Neuronal stem cell (in vitro differentiated cells): ENCODE results near the gene THSD4.
A peak's percentile ranks its signal among the peaks of the same experiment; 100 is the strongest.

Experiments
- DNase-seq: peaks from one replicate; pipeline ENCODE4 v3.0.0-alpha.2; 2013; ENCODE audit warnings: low spot score
- H2AFZ ChIP-seq: one replicate; pipeline ENCODE4 v1.6.1; 2013; ENCODE audit warnings: mild to moderate bottlenecking, low read length, inconsistent platforms
- H2AK5ac ChIP-seq: 2 replicates; pipeline ENCODE4 v1.6.1; 2013; ENCODE audit warnings: low read depth, mild to moderate bottlenecking, inconsistent platforms, low read length, moderate library complexity, mixed read lengths
- H2BK120ac ChIP-seq: 2 replicates; pipeline ENCODE4 v1.6.1; 2013; ENCODE audit warnings: low read depth, mild to moderate bottlenecking, inconsistent platforms, low read length, moderate library complexity, mixed read lengths
- H2BK12ac ChIP-seq: one replicate; pipeline ENCODE4 v1.6.1; 2013; ENCODE audit warnings: low read length, inconsistent platforms
- H2BK15ac ChIP-seq: 2 replicates; pipeline ENCODE4 v1.6.1; 2013; ENCODE audit warnings: mild to moderate bottlenecking, low read length, inconsistent platforms, mixed read lengths
- H2BK5ac ChIP-seq: one replicate; pipeline ENCODE4 v1.6.1; 2013; ENCODE audit warnings: inconsistent platforms, mild to moderate bottlenecking, low read length, moderate library complexity
- H3K14ac ChIP-seq: one replicate; pipeline ENCODE4 v1.6.1; 2013; ENCODE audit warnings: low read length, inconsistent platforms
- H3K18ac ChIP-seq: 2 replicates; pipeline ENCODE4 v1.6.1; 2013; ENCODE audit warnings: low read length, inconsistent platforms
- H3K23ac ChIP-seq: 2 replicates; pipeline ENCODE4 v1.6.1; 2013; ENCODE audit warnings: low read depth, mild to moderate bottlenecking, mixed read lengths, low read length, inconsistent platforms; ENCODE audit not compliant: poor library complexity
- H3K27ac ChIP-seq: replicated peaks from 3 replicates; pipeline ENCODE4 v1.5.1; 2013; ENCODE audit warnings: low read length, inconsistent platforms
- H3K27me3 ChIP-seq, 3 experiments: 2 replicates each; pipeline ENCODE4 v1.6.1; 2013; ENCODE audit warnings: low read length in 3 of 3, mild to moderate bottlenecking in 2 of 3, inconsistent platforms in 1 of 3, low read depth in 1 of 3, mixed read lengths in 1 of 3, moderate library complexity in 1 of 3; ENCODE audit not compliant: control insufficient read depth in 3 of 3, insufficient read depth in 3 of 3
- H3K36me3 ChIP-seq, 2 donors: replicated peaks in 1 of 2; 2 replicates each; pipeline ENCODE4 v1.6.1; 2013; ENCODE audit warnings: low read length in 2 of 2; ENCODE audit not compliant: control insufficient read depth in 2 of 2, insufficient read depth in 2 of 2
- H3K4ac ChIP-seq: 2 replicates; pipeline ENCODE4 v1.6.1; 2013; ENCODE audit warnings: inconsistent platforms, mild to moderate bottlenecking, low read length, moderate library complexity
- H3K4me1 ChIP-seq, 2 donors: 1 replicate in 1 of 2; 2 replicates in 1 of 2; pipeline ENCODE4 v1.6.1; 2013; ENCODE audit warnings: low read length in 2 of 2, low read depth in 1 of 2; ENCODE audit not compliant: control insufficient read depth in 2 of 2, insufficient read depth in 1 of 2
- H3K4me2 ChIP-seq: one replicate; pipeline ENCODE4 v1.6.1; 2013; ENCODE audit warnings: mild to moderate bottlenecking, low read length, inconsistent platforms; ENCODE audit not compliant: insufficient read depth, poor library complexity, severe bottlenecking
- H3K4me3 ChIP-seq, 2 donors: 2 replicates each; pipeline ENCODE4 v1.5.1; 2013; ENCODE audit warnings: low read length in 2 of 2, mild to moderate bottlenecking in 2 of 2, inconsistent platforms in 1 of 2, moderate library complexity in 1 of 2
- H3K79me1 ChIP-seq: one replicate; pipeline ENCODE4 v1.6.1; 2013; ENCODE audit warnings: low read depth, mild to moderate bottlenecking, inconsistent platforms, low read length, moderate library complexity
- H3K9ac ChIP-seq: one replicate; pipeline ENCODE4 v1.6.1; 2013; ENCODE audit warnings: mild to moderate bottlenecking, low read depth, low read length, inconsistent platforms; ENCODE audit not compliant: poor library complexity
- H3K9me3 ChIP-seq, 2 donors: replicated peaks in 1 of 2; 2 replicates each; pipeline versions ENCODE3 to v1.6.1; 2013; ENCODE audit warnings: low read length in 2 of 2, mild to moderate bottlenecking in 2 of 2, inconsistent platforms in 1 of 2, low read depth in 1 of 2, mixed read lengths in 1 of 2, moderate library complexity in 1 of 2; ENCODE audit not compliant: control insufficient read depth in 2 of 2, insufficient read depth in 1 of 2
- H4K8ac ChIP-seq: one replicate; pipeline ENCODE4 v1.6.1; 2013; ENCODE audit warnings: low read depth, mild to moderate bottlenecking, inconsistent platforms, low read length, moderate library complexity
- H4K91ac ChIP-seq: one replicate; pipeline ENCODE4 v1.6.1; 2013; ENCODE audit warnings: low read length, low read depth, mild to moderate bottlenecking, inconsistent platforms; ENCODE audit not compliant: poor library complexity
- WGBS, 2 donors: extraction: QIAGEN DNeasy Blood & Tissue Kit; methylation state at CpG; one replicate each; pipeline ENCODE4 v1.1.7; 2013; ENCODE audit warnings: missing lambda C conversion rate in 2 of 2, mixed read lengths in 1 of 2; ENCODE audit not compliant: insufficient read length in 2 of 2, insufficient replicate concordance in 1 of 2; ENCODE audit errors: extremely low coverage in 2 of 2; 5-methylcytosine and 5-hydroxymethylcytosine counted together

THSD4 gene

GRCh38 chr15:71187078-71187477 lies 71.8 kb downstream of the THSD4 start:
- Histone ChIP-seq H3K4me1 (peaks cover 4 to 14% of the 10 kb centered on the region in 2 donors), H2AFZ (no peak overlapping the region), H3K79me1 (no peaks in the 10 kb centered on the region), H3K4me3 (no peak overlapping the region), H4K91ac (no peak overlapping the region), H3K4me2 (no peak overlapping the region), H3K4ac (no peak overlapping the region), H3K36me3 (no peaks in the 10 kb centered on the region), H2BK12ac (no peak overlapping the region), H3K14ac (no peak overlapping the region), H3K9me3 (no peaks in the 10 kb centered on the region), H3K27me3 (no peaks in the 10 kb centered on the region), H4K8ac (no peak overlapping the region), H3K9ac (no peak overlapping the region), H3K18ac (no peak overlapping the region), H3K23ac (no peak overlapping the region), H2BK120ac (no peak overlapping the region), H2BK15ac (no peak overlapping the region), H2AK5ac (no peak overlapping the region), H3K27ac (peak overlapping the region; percentile 1), H2BK5ac (no peak overlapping the region)
- WGBS, 2 donors: no CpG with 5 or more reads among the region's 5 CpGs
- DNase-seq: peak; percentile 64

DNA sequence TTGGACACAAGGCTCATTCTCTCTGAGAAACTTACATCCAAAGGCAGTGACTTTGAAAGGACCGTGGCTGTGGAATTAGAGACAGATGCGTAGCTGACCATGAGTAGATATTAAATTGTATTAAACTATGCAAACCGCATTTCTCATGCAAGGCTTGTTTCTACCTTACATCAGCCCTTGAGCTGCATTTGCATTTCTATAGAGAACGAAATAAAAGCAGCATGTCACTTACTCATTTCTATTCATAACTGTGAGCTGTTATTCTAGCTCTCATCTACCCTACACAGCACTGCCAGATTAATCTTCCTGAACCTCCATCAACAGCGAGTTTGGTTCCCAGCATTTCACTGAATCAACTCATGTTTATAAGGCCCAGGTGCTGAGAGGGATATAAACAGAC lies 72.3 kb downstream of the THSD4 start:
- Histone ChIP-seq H3K27me3 (no peaks in the 10 kb centered on the region), H3K4me2 (no peak overlapping the region), H3K9me3 (no peaks in the 10 kb centered on the region), H3K4me3 (no peak overlapping the region), H3K23ac (no peak overlapping the region), H2BK120ac (no peak overlapping the region), H3K18ac (no peak overlapping the region), H2AK5ac (no peak overlapping the region), H3K14ac (no peak overlapping the region), H3K36me3 (no peaks in the 10 kb centered on the region), H2BK12ac (no peak overlapping the region), H3K4me1 (peaks cover 4 to 14% of the 10 kb centered on the region in 2 donors), H3K9ac (no peak overlapping the region), H4K91ac (no peak overlapping the region), H4K8ac (no peak overlapping the region), H2BK15ac (no peak overlapping the region), H3K4ac (no peak overlapping the region), H3K79me1 (no peaks in the 10 kb centered on the region), H2BK5ac (no peak overlapping the region), H2AFZ (no peak overlapping the region), H3K27ac (peak overlapping the region; percentile 1)
- no CpG with 5 or more reads among the region's 5 CpGs for WGBS, 2 donors
- DNase-seq: no peak

DNA sequence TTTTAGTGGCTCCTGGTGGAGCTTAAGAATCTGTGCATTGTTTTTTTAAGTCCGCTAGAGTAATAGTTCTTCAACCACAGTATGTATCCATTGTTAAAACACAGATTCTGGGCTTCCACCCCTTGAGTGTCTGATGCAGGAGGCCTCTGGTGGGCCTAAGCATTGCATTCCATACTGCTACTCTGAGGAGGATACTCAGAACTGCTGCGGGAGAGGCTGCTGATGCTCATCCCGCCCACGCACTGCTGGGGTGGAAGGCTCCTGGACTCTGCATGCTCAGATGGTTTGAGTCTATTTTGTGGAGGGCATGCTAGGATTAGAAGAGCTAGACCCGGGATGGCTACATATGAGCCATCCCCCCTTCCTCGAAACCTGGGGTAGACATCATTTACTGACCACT lies 74.4 kb downstream of the THSD4 start:
- DNase-seq: no peak
- H3K79me1 ChIP-seq: no peaks in the 10 kb centered on the region
- H3K4ac ChIP-seq: no peak overlapping the region

GRCh38 chr15:71191296-71191695 lies 76.0 kb downstream of the THSD4 start:
- no CpG with 5 or more reads among the region's 4 CpGs for WGBS, 2 donors
- Histone ChIP-seq H4K8ac (no peak overlapping the region), H3K18ac (no peak overlapping the region), H3K4me2 (no peak overlapping the region), H3K9me3 (no peaks in the 10 kb centered on the region), H3K9ac (no peak overlapping the region), H3K23ac (no peak overlapping the region), H3K79me1 (no peaks in the 10 kb centered on the region), H2AFZ (no peak overlapping the region), H3K36me3 (no peaks in the 10 kb centered on the region), H3K4ac (no peak overlapping the region), H3K14ac (no peak overlapping the region), H3K4me1 (peaks cover 4 to 11% of the 10 kb centered on the region in 2 donors), H3K27ac (no peak overlapping the region), H2AK5ac (no peak overlapping the region), H2BK5ac (no peak overlapping the region), H3K27me3 (no peaks in the 10 kb centered on the region), H3K4me3 (no peak overlapping the region), H4K91ac (no peak overlapping the region), H2BK12ac (no peak overlapping the region), H2BK15ac (no peak overlapping the region), H2BK120ac (no peak overlapping the region)
- DNase-seq: no peak

More for the DNA sequence above, 74.4 kb downstream of the THSD4 start:
- Histone ChIP-seq H2AK5ac (no peak overlapping the region), H3K27ac (no peak overlapping the region), H4K91ac (no peak overlapping the region), H3K4me2 (no peak overlapping the region), H3K23ac (no peak overlapping the region), H3K4me1 (peaks cover 4 to 14% of the 10 kb centered on the region in 2 donors), H4K8ac (no peak overlapping the region), H2BK12ac (no peak overlapping the region), H3K9me3 (no peaks in the 10 kb centered on the region), H2BK5ac (no peak overlapping the region), H3K36me3 (no peaks in the 10 kb centered on the region), H3K14ac (no peak overlapping the region), H2BK120ac (no peak overlapping the region), H3K18ac (no peak overlapping the region), H3K4me3 (no peak overlapping the region), H3K27me3 (no peaks in the 10 kb centered on the region), H2AFZ (no peak overlapping the region), H2BK15ac (no peak overlapping the region), H3K9ac (no peak overlapping the region)
- WGBS, 2 donors: no CpG with 5 or more reads among the region's 6 CpGs
